ENCODE data around the gene ADIPOR2. TPM values are rescaled to one million over a fixed set of nuclear protein-coding genes. Genes with fewer than 3 reads are reported as not detected.
"Not testable (repeated sequence)": the region's sequence is repeated elsewhere in the genome, so short reads cannot be mapped to it uniquely, and the experiment has no call there.

ADIPOR2 gene
- total and polyA plus RNA-seq, 4 donors, result 14.8 to 50.5 (median 31.7) TPM

DNA sequence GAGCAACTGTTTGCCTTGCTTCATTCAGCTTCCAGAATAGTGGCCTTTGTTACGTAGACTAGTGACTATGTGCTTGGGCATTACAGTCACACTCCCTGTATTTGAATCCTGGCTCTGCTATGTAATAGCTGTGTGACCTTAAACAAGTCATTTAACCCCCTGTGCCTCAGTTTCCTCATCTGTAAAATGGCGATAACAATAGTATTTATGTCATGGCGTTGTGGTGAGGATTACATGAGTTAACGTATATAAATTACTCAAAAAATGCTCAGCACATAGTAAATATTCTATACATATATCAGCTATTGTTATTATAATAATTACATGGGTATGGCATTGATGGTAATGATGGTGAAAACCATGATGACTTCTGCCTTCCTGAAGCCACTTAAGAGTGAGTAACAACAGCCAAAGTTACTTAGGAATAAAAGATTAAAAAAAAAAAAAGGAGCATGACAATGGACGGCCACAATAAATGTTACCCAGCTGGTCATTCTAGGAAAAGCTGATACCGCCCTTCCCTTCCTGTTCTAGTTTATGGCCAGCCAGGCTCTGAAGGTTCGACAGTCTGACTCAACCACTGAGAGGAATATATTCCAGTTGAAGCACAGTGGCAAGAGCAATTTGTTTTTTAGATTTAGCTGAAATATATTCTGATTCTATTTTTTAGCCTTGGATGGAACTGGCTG, 9.9 kb upstream of the ADIPOR2 start:
- Histone ChIP-seq H3K27ac (ENCODE audit: low read depth in 1 of 2, low read length in 2 of 2) (peak overlapping the region; percentile 30 to 44), H3K4me3 (ENCODE audit: low read length in 2 of 2) (no peak overlapping the region), H3K4me1 (ENCODE audit: control insufficient read depth in 1 of 2, insufficient read depth in 2 of 2, low read length in 2 of 2) (no peaks in the 10 kb centered on the region), H3K27me3 (ENCODE audit: control insufficient read depth in 1 of 2, insufficient read depth in 2 of 2, low read length in 1 of 2) (no peaks in the 10 kb centered on the region), H3K9me3 (ENCODE audit: control insufficient read depth, low read length) (no peaks in the 10 kb centered on the region), H3K36me3 (ENCODE audit: control insufficient read depth in 1 of 2, insufficient read depth in 2 of 2, low read length in 1 of 2) (no peaks in the 10 kb centered on the region)
- peak; percentile 62 for ATAC-seq (ENCODE audit: low FRiP score)
- DNase-seq, result no peak
- WGBS, 2 donors, result 62 to 63% methylated on average over 7 of the region's 7 CpGs
- intact Hi-C loops (cut with DNase I), result no loop called here

DNA sequence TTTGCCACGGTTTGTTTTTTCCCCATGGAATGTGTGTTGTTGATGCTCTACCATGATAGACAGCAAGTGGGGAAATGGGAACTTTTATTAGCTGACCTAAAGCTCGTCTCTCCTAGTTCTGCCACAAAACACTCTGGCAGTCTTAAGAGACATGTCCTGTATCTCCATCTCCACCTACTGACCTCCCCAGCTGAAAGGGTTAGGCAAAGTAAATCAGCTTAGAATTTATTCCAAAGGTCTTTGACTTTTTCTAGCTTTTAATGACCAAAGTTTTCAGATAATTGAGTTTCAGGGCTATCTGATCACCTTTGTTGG, 9.4 kb upstream of the ADIPOR2 start:
- H3K4me1 ChIP-seq (ENCODE audit: control insufficient read depth in 1 of 2, insufficient read depth in 2 of 2, low read length in 2 of 2), result no peaks in the 10 kb centered on the region
- no peaks in the 10 kb centered on the region for H3K9me3 ChIP-seq (ENCODE audit: control insufficient read depth, low read length)
- WGBS, 2 donors, result 9 to 15% methylated on average over 2 of the region's 2 CpGs
- no peaks in the 10 kb centered on the region for H3K27me3 ChIP-seq (ENCODE audit: control insufficient read depth in 1 of 2, insufficient read depth in 2 of 2, low read length in 1 of 2)
- peak overlapping the region; percentile 30 to 44 for H3K27ac ChIP-seq (ENCODE audit: low read depth in 1 of 2, low read length in 2 of 2)
- intact Hi-C loops (cut with DNase I), result no loop called here
- DNase-seq, result no peak
- ATAC-seq (ENCODE audit: low FRiP score), result no peak
- H3K4me3 ChIP-seq (ENCODE audit: low read length in 2 of 2), result no peak overlapping the region
- H3K36me3 ChIP-seq (ENCODE audit: control insufficient read depth in 1 of 2, insufficient read depth in 2 of 2, low read length in 1 of 2), result no peaks in the 10 kb centered on the region

DNA sequence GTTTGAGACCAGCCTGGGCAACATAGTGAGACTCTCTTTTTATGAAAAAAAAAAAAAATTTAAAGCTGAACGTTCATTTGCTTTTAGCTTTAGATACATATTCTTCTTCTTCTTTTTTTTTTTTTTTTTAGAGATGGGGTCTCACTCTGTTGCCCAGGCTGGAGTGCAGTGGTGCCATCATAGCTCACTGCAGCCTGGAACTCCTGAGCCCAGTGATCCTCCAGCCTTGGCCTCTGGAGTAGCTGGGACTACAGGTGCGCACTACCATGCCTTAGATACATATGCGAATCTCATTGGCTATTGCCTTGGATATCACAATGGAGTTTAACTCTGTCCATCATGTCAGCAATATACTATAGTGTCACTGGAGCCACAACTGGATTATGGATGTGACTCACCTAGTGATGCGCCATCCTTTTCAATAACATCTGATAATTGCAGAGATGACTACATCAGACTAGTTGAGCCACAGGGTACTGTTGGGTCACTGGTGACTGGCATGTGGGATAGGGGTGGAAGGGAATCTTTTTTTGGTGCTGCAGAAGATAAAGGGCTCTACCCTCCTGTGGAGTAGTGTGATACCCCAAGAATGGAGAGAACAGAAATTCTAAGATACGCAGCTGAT, 2.7 kb upstream of the ADIPOR2 start:
- intact Hi-C loops (cut with DNase I), result no loop called here
- Histone ChIP-seq H3K4me1 (ENCODE audit: control insufficient read depth in 1 of 2, insufficient read depth in 2 of 2, low read length in 2 of 2) (no peaks in the 10 kb centered on the region), H3K27ac (ENCODE audit: low read depth in 1 of 2, low read length in 2 of 2) (no peak overlapping the region), H3K27me3 (ENCODE audit: control insufficient read depth in 1 of 2, insufficient read depth in 2 of 2, low read length in 1 of 2) (no peaks in the 10 kb centered on the region), H3K9me3 (ENCODE audit: control insufficient read depth, low read length) (no peaks in the 10 kb centered on the region), H3K4me3 (ENCODE audit: low read length in 2 of 2) (no peak overlapping the region), H3K36me3 (ENCODE audit: control insufficient read depth in 1 of 2, insufficient read depth in 2 of 2, low read length in 1 of 2) (no peaks in the 10 kb centered on the region)
- DNase-seq (no peak), ATAC-seq (ENCODE audit: low FRiP score) (no peak)
- 93 to 94% methylated on average over 5 of the region's 5 CpGs for WGBS, 2 donors

DNA sequence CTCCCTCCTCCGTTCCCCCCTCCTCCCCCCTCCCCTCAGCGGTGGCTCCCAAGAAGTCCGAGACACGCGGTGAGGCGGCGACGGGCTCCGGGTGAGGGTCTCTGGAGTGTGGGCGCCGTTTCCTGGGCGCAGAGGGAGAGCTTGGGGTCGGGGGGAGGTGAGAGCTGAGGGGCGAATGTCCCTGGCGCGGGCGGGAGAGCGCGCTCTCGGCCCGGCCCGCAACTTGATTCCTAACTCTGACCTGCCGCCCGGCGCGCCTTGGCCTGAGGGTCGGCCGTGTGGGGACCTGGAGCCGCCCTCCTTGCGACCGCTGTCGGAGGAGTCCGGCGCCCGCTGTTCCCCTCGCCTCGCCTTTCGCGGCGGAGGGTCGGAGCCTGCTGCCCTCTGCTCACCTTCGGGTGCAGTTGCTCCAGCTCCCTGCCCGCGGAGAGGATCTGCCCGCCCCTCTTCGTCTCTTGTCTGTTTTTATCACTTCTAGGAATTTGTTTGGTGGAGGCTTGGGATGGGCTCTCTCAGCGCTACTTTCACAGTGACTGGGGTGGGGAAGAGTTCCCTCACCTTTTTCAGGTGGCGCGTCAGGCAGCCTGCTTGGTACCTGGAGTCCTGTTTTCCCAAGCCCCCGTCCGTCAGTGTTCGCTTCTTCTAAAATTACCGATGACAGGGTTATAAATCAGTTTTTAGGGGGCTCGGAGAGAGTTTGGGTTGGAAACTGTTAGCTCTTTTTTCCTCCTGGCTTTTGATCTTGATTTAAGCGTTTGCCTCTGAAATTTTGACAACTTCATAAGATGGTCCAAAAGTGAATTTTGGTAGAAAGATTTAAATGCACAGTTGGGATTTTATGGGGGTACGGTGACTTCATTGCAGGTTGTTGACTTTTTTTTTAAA, 495 bp downstream of the ADIPOR2 start:
- H3K4me3 ChIP-seq (ENCODE audit: low read length in 2 of 2), result peak overlapping the region; percentile 36 to 77
- ATAC-seq (ENCODE audit: low FRiP score), result peak; percentile 79
- H3K36me3 ChIP-seq (ENCODE audit: control insufficient read depth in 1 of 2, insufficient read depth in 2 of 2, low read length in 1 of 2), result no peaks in the 10 kb centered on the region
- H3K27ac ChIP-seq (ENCODE audit: low read depth in 1 of 2, low read length in 2 of 2), result peak overlapping the region; percentile 10 to 46
- H3K27me3 ChIP-seq (ENCODE audit: control insufficient read depth in 1 of 2, insufficient read depth in 2 of 2, low read length in 1 of 2), result no peaks in the 10 kb centered on the region
- peaks cover 0 to 4% of the 10 kb centered on the region in 2 donors for H3K4me1 ChIP-seq (ENCODE audit: control insufficient read depth in 1 of 2, insufficient read depth in 2 of 2, low read length in 2 of 2)
- DNase-seq, result peak in 1 of 2 donors; percentile 84
- 1 to 2% methylated on average over 45 to 56 of the region's 56 CpGs for WGBS, 2 donors
- intact Hi-C loops (cut with DNase I), result loop anchor here (2.0 to 10.0 kb wide), 3 partner anchors 31 to 83 kb away; no protein-coding TSS in a partner anchor
- no peaks in the 10 kb centered on the region for H3K9me3 ChIP-seq (ENCODE audit: control insufficient read depth, low read length)

DNA sequence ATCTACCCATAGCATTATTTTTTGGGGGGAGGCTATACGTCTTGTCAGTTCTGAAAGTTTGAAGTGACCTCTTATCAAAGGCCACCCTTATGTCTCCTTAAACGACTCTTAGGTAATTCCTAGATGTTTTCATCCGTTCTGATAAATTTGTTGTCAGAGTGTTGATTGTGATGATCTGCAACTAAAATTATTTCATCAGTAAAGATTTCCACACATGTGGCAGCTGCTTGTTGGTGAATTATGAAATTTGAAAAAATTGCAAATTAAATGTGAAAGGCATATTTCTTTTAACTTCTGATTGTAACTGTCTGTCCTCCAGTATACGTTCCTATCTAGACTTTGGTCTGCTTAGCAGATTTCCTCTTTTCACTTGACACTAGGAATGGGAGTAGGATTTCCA, 1.4 kb downstream of the ADIPOR2 start:
- Histone ChIP-seq H3K4me3 (ENCODE audit: low read length in 2 of 2) (no peak overlapping the region), H3K4me1 (ENCODE audit: control insufficient read depth in 1 of 2, insufficient read depth in 2 of 2, low read length in 2 of 2) (peaks cover 0 to 6% of the 10 kb centered on the region in 2 donors), H3K36me3 (ENCODE audit: control insufficient read depth in 1 of 2, insufficient read depth in 2 of 2, low read length in 1 of 2) (no peaks in the 10 kb centered on the region), H3K27ac (ENCODE audit: low read depth in 1 of 2, low read length in 2 of 2) (no peak overlapping the region), H3K27me3 (ENCODE audit: control insufficient read depth in 1 of 2, insufficient read depth in 2 of 2, low read length in 1 of 2) (no peaks in the 10 kb centered on the region), H3K9me3 (ENCODE audit: control insufficient read depth, low read length) (no peaks in the 10 kb centered on the region)
- 42 to 43% methylated on average over 4 of the region's 4 CpGs for WGBS, 2 donors
- DNase-seq (no peak), ATAC-seq (ENCODE audit: low FRiP score) (no peak)
- intact Hi-C loops (cut with DNase I), result loop anchor here (5.0 to 10.0 kb wide), 2 partner anchors 35 to 83 kb away; no protein-coding TSS in a partner anchor

DNA sequence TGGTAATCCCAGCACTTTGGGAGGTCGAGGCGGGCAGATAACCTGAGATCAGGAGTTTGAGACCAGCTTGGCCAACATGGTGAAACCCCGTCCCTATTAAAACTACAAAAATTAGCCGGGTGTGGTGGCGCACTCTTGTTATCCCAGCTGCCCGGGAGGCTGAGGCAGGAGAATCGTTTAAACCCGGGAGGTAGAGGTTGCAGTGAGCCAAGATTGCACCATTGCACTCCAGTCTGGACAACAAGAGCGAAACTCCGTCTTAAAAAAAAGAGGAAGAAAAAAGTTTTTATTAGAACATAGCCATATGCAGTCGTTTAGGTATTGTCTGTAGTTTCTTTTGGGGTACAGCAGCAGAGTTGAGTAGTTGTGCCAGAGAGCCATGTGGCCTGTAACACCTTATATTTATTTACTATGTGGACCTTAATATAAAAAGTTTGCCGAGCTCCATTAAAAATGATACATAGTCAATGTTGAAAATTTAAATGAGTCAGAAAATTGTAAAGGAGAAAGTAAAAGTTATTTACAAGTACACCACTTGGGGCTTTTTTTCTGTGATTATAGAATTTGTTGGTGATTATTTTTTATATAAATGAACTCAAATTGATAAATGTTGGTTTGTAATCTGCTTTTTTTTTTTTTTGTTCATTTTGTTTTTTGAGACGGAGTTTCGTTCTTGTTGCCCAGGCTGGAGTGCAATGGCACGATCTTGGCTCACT, 2.2 kb downstream of the ADIPOR2 start:
- 91% methylated on average over 15 of the region's 15 CpGs for WGBS, 2 donors
- H3K4me3 ChIP-seq (ENCODE audit: low read length in 2 of 2), result no peak overlapping the region

DNA sequence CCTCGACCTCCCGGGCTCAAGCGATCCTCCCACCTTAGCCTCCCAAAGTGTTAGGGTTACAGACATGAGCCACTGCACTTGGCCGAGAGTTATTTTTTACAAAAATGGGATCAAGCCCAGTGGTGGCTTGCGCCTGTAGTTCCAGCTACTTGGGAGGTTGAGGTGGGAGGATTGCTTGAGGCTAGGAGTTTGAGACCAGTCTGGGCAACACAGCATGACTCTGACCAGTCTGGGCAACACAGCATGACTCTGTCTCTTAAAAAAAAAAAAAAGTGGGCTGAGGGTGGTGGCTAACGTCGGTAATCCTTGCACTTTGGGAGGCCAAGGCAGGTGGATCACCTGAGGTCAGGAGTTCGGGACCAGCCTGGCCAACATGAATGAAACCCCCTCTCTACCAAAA, 4.2 kb downstream of the ADIPOR2 start:
- not testable (repeated sequence) for H3K27me3 ChIP-seq (ENCODE audit: control insufficient read depth in 1 of 2, insufficient read depth in 2 of 2, low read length in 1 of 2); H3K27ac ChIP-seq (ENCODE audit: low read depth in 1 of 2, low read length in 2 of 2); H3K9me3 ChIP-seq (ENCODE audit: control insufficient read depth, low read length); DNase-seq; H3K4me1 ChIP-seq (ENCODE audit: control insufficient read depth in 1 of 2, insufficient read depth in 2 of 2, low read length in 2 of 2); H3K36me3 ChIP-seq (ENCODE audit: control insufficient read depth in 1 of 2, insufficient read depth in 2 of 2, low read length in 1 of 2); ATAC-seq (ENCODE audit: low FRiP score); H3K4me3 ChIP-seq (ENCODE audit: low read length in 2 of 2)
- 93 to 97% methylated on average over 8 of the region's 8 CpGs for WGBS, 2 donors
- intact Hi-C loops (cut with DNase I), result loop anchor here in 1 of 2 donors (10.0 kb wide), 1 partner anchor 80 kb away; no protein-coding TSS in a partner anchor

More for the DNA sequence above, 2.2 kb downstream of the ADIPOR2 start:
- DNase-seq, result no peak
- no peaks in the 10 kb centered on the region for H3K36me3 ChIP-seq (ENCODE audit: control insufficient read depth in 1 of 2, insufficient read depth in 2 of 2, low read length in 1 of 2)
- H3K27ac ChIP-seq (ENCODE audit: low read depth in 1 of 2, low read length in 2 of 2), result no peak overlapping the region
- peaks cover 1 to 10% of the 10 kb centered on the region in 2 donors for H3K4me1 ChIP-seq (ENCODE audit: control insufficient read depth in 1 of 2, insufficient read depth in 2 of 2, low read length in 2 of 2)
- no peaks in the 10 kb centered on the region for H3K27me3 ChIP-seq (ENCODE audit: control insufficient read depth in 1 of 2, insufficient read depth in 2 of 2, low read length in 1 of 2)
- H3K9me3 ChIP-seq (ENCODE audit: control insufficient read depth, low read length), result no peaks in the 10 kb centered on the region
- intact Hi-C loops (cut with DNase I), result loop anchor here (5.0 to 10.0 kb wide), 2 partner anchors 36 to 82 kb away; no protein-coding TSS in a partner anchor
- ATAC-seq (ENCODE audit: low FRiP score), result no peak
